Stimulated activated CD8-positive, alpha-beta memory T cell treated with anti-CD3 and anti-CD28 coated beads, Interleukin-15, amount 100 ng/mL, for 48 hours (primary cell): ENCODE data around the gene MYMK.

Experiments
- DNase-seq, 2 donors: peaks; one replicate each; pipeline ENCODE4 v3.0.0-alpha.2; 2020; ENCODE audit warnings: low read depth in 2 of 2

Gene MYMK

GRCh38 chr9:133558191-133559126 is 33.7 kb upstream of the MYMK start:
- peak in 1 of 2 donors; percentile 21 for DNase-seq

GRCh38 chr9:133557581-133557980 is 32.8 kb upstream of the MYMK start:
- DNase-seq, result no peak

- DNase-seq, result no peak
Observed at GRCh38 chr9:133556354-133556753, 31.6 kb upstream of the MYMK start.

- no peak for DNase-seq
Observed at GRCh38 chr9:133554729-133555128, 30.0 kb upstream of the MYMK start.

- no peak for DNase-seq
Observed at GRCh38 chr9:133553973-133554713, 29.4 kb upstream of the MYMK start.

- no peak for DNase-seq
Observed at GRCh38 chr9:133553123-133553522, 28.4 kb upstream of the MYMK start.

- no peak for DNase-seq
Observed at GRCh38 chr9:133552236-133552635, 27.5 kb upstream of the MYMK start.

- no peak for DNase-seq
Observed at GRCh38 chr9:133551446-133551845, 26.7 kb upstream of the MYMK start.

GRCh38 chr9:133547116-133547515 is 22.4 kb upstream of the MYMK start:
- DNase-seq, result no peak

GRCh38 chr9:133546287-133546680 is 21.5 kb upstream of the MYMK start:
- no peak for DNase-seq

GRCh38 chr9:133545494-133546286 is 20.9 kb upstream of the MYMK start:
- DNase-seq, result no peak

- DNase-seq, result no peak
Observed at GRCh38 chr9:133543772-133544467, 19.2 kb upstream of the MYMK start.

GRCh38 chr9:133542002-133542401 is 17.2 kb upstream of the MYMK start:
- no peak for DNase-seq

- DNase-seq, result no peak
Observed at GRCh38 chr9:133540698-133541025, 15.9 kb upstream of the MYMK start.

GRCh38 chr9:133539991-133540697 is 15.4 kb upstream of the MYMK start:
- DNase-seq, result no peak

- DNase-seq, result no peak
Observed at GRCh38 chr9:133538851-133539833, 14.4 kb upstream of the MYMK start.

- DNase-seq, result no peak
Observed at GRCh38 chr9:133538176-133538575, 13.4 kb upstream of the MYMK start.

- DNase-seq, result no peak
Observed at GRCh38 chr9:133537257-133537656, 12.5 kb upstream of the MYMK start.

- DNase-seq, result no peak
Observed at GRCh38 chr9:133536536-133536935, 11.8 kb upstream of the MYMK start.

GRCh38 chr9:133536080-133536479 is 11.3 kb upstream of the MYMK start:
- no peak for DNase-seq
